GM12872 (cell line): ENCODE measurements around the gene PREPL.

ENCODE experiments used
- CTCF ChIP-seq: IDR thresholded peaks from 3 replicates; pipeline ENCODE4 v1.5.1; 2011; ENCODE audit warnings: low read depth, mild to moderate bottlenecking, low read length, moderate library complexity; ENCODE audit not compliant: insufficient read depth

Gene PREPL

GRCh38 chr2:44271296-44271695 lies 90.0 kb downstream of the PREPL start:
- TF ChIP-seq CTCF: no peak

GRCh38 chr2:44269831-44270230 lies 91.5 kb downstream of the PREPL start:
- no peak for TF ChIP-seq CTCF

- TF ChIP-seq CTCF: no peak
These were observed 93.3 kb downstream of the PREPL start for GRCh38 chr2:44267796-44268648.
